D341Med (cell line): Measurements from ENCODE around the gene EEIG2.

Experiments
- DNase-seq: peaks from one replicate; pipeline ENCODE4 v3.0.0; 2012; ENCODE audit warnings: low spot score

EEIG2 gene

GRCh38 chr1:108584428-108584856, 24.5 kb downstream of the EEIG2 start:
- DNase-seq, result no peak

DNA sequence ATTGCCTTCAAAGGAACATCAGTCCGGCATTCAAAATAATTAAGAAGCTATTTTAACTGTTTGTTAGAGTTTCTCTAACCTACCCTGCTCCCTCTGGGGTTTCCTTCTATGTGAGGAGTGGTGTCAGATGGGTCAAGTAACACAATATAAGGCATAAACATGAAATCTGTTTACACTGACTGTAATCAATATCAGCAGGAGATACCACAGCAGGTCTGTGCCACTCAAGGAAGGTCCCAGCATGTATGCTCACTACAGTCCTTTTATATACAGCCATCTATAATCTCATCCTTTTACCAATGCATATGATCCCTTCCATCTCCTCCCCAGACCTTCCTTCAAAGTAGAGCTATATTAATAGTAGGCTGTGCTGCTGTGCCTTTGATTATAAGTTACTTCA, 25.4 kb downstream of the EEIG2 start:
- no peak for DNase-seq

GRCh38 chr1:108590441-108590840, 30.5 kb downstream of the EEIG2 start:
- no peak for DNase-seq

- DNase-seq, result no peak
Observed at GRCh38 chr1:108590957-108591356, 31.1 kb downstream of the EEIG2 start.

GRCh38 chr1:108591466-108591865, 31.6 kb downstream of the EEIG2 start:
- no peak for DNase-seq

DNA sequence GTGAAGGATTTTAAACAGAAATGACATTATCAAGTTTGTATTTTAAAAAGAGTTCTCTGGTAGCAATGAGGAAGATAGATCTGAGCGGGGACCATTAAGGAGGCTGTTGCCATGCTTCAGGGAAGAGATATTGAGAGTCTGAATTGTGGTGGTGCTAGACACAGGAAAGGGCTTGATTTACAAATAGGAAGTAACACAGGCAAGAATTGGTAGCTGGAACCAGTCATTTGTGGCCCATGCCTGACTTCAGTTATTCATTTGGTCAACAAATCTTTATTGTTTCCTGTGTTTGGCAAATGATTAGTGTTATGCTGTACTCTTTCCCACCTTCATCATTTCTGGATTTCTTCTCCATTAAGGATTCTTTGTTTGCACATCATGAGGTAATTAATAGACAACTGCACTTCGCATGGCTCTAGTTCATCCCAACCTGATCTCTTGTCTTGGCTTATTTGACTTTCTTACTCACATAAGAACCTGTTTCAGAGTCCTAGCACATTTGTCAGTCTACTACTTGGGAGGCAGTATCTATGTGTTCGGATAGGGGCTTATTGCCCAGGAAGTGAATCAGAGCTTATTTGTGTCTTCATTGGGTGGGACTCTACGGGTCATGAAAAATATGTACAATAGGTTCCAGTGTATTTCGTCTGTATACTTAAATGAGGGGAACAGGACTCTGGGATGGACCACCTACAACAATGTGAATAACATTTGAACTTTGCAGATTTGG, 32.3 kb downstream of the EEIG2 start:
- DNase-seq, result no peak

DNA sequence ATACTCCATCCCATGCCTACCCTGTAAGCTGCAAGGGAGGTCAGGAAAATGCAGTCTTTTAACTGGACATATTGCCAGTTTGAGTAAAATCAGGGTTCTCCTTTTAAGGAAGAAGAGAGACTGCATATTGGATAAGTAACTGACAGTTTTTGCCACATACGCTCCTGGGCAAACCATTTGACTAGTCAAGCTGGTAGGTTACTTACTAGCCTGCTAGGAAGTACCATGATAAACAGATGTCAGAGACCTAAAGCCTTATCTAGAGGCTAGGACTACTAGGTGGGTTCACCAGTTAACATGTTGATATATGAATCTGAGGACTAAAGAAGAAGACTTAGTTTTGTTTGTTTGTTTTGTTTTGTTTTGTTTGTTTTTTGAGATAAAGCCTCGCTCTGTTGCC, 33.5 kb downstream of the EEIG2 start:
- DNase-seq, result no peak

- DNase-seq, result no peak
Observed at GRCh38 chr1:108595507-108595906, 35.6 kb downstream of the EEIG2 start.

GRCh38 chr1:108597041-108597440, 37.1 kb downstream of the EEIG2 start:
- no peak for DNase-seq

DNA sequence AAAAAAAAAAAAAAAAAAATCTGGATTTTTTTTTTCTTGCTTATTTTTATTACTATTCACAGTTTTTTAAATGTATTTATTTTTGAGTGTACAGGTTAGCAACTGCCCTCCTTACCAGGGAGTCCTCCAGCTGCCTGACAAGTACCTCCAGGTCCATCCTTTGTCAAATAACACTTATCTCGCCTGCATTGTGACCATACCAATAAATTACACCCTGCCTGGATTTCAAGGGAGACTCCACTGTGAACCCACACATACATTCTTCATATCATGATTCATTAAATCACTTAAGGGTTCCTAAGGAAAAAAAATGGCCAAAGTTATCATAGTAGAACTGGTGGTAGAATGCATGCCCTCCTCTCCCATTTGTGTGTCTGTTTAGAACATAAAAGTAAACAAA, 38.4 kb downstream of the EEIG2 start:
- no peak for DNase-seq

- no peak for DNase-seq
Observed at GRCh38 chr1:108600504-108600903, 40.6 kb downstream of the EEIG2 start.

- DNase-seq, result no peak
Observed at GRCh38 chr1:108601708-108602410, 42.0 kb downstream of the EEIG2 start.

DNA sequence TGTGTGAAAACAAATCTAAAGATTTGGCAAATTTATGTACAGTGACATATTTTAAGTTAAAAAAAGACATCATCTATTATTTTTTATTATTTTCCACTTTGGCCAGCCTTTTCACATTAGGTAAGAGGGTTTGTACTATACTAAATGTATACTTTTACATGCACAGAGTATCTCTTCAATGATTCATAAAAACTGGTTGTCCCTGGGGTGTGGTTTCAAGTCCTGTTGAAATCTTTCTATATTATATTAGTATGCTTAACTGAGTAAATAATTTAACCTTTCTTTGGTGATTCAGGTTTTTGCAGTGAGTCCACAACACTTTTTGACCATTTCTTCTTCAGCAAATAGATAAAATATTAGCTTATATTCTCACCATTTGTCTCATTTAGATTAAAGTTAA, 45.7 kb downstream of the EEIG2 start:
- DNase-seq, result no peak

- DNase-seq, result no peak
Observed at GRCh38 chr1:108606478-108606877, 46.6 kb downstream of the EEIG2 start.

GRCh38 chr1:108609483-108610049, 49.7 kb downstream of the EEIG2 start:
- DNase-seq, result no peak
